Right atrium auricular region (tissue), 2 donors: Measurements from ENCODE around the gene RPS21. TPM values are rescaled to one million over a fixed set of nuclear protein-coding genes. Genes with fewer than 3 reads are reported as not detected.

Source experiments
- DNase-seq: peaks from one replicate; pipeline ENCODE4 v3.0.0-alpha.2; 2019; ENCODE audit warnings: low spot score
- H3K27ac ChIP-seq, 2 donors: fragments of 200-600 bp; sonication (generic); 1 replicate in 1 of 2; 2 replicates in 1 of 2; pipeline ENCODE4 v1.5.1; 2016 to 2019
- H3K27me3 ChIP-seq, 2 donors: fragments of 200-600 bp; sonication (generic); one replicate each; pipeline versions ENCODE4 v1.5.1 to v1.6.0; 2017 to 2019
- H3K36me3 ChIP-seq: fragments of 200-600 bp; sonication (generic); one replicate; pipeline ENCODE4 v1.5.1; 2016
- H3K4me1 ChIP-seq, 2 donors: fragments of 200-600 bp; sonication (generic); one replicate each; pipeline versions ENCODE4 v1.5.1 to v1.6.0; 2017 to 2019
- H3K4me3 ChIP-seq, 2 donors: fragments of 200-600 bp; sonication (generic); 1 replicate in 1 of 2; 2 replicates in 1 of 2; pipeline ENCODE4 v1.5.1; 2017 to 2019; ENCODE audit warnings: mild to moderate bottlenecking in 1 of 2, moderate library complexity in 1 of 2
- H3K9me3 ChIP-seq, 2 donors: fragments of 200-600 bp; sonication (generic); one replicate each; pipeline ENCODE4 v1.5.1; 2019
- CTCF ChIP-seq, 2 donors: fragments of 200-600 bp; sonication (generic); IDR thresholded peaks; one replicate each; pipeline ENCODE4 v1.5.1; 2019; ENCODE audit warnings: antibody characterized with exemption in 2 of 2
- total RNA-seq, 2 donors: library from RNA; depleted of rRNA; stranded (reverse); fragments of >200 nt; gene quantifications; one replicate each; pipeline ENCODE4 v1.1.0, GENCODE V29; 2016

The RPS21 gene
- total RNA-seq, 2 donors from 2014 or later = 1,510 to 1,937 TPM

- H3K27ac ChIP-seq = no peak overlapping the region
- no peaks in the 10 kb centered on the region for H3K36me3 ChIP-seq
- no peaks in the 10 kb centered on the region for H3K9me3 ChIP-seq
- H3K27me3 ChIP-seq = no peaks in the 10 kb centered on the region
- no peak for TF ChIP-seq CTCF (IDR thresholded peaks at IDR 0.05)
- H3K4me3 ChIP-seq = no peak overlapping the region
- peaks cover 0 to 34% of the 10 kb centered on the region in 2 donors for H3K4me1 ChIP-seq
- no peak for DNase-seq
Measured at GRCh38 chr20:62403331-62403730, 16.4 kb downstream of the RPS21 start.

GRCh38 chr20:62404112-62404665, 17.3 kb downstream of the RPS21 start:
- no peaks in the 10 kb centered on the region for H3K27me3 ChIP-seq
- no peaks in the 10 kb centered on the region for H3K9me3 ChIP-seq
- no peaks in the 10 kb centered on the region for H3K36me3 ChIP-seq
- no peak for DNase-seq
- no peak for TF ChIP-seq CTCF (IDR thresholded peaks at IDR 0.05)
- no peak overlapping the region for H3K4me3 ChIP-seq
- peak overlapping the region in 1 of 2 donors; percentile 31 for H3K27ac ChIP-seq
- peaks cover 0 to 34% of the 10 kb centered on the region in 2 donors for H3K4me1 ChIP-seq

- no peak for DNase-seq
- H3K27me3 ChIP-seq = no peaks in the 10 kb centered on the region
- peak overlapping the region; percentile 82 to 86 for H3K27ac ChIP-seq
Measured at GRCh38 chr20:62404761-62405107, 17.8 kb downstream of the RPS21 start.

GRCh38 chr20:62405108-62405980, 18.4 kb downstream of the RPS21 start:
- Histone ChIP-seq H3K36me3 (no peaks in the 10 kb centered on the region), H3K4me1 (peaks cover 0 to 42% of the 10 kb centered on the region in 2 donors), H3K9me3 (no peaks in the 10 kb centered on the region), H3K27me3 (no peaks in the 10 kb centered on the region), H3K4me3 (peak overlapping the region; percentile 63 to 64), H3K27ac (peak overlapping the region; percentile 82 to 86)
- TF ChIP-seq CTCF (IDR thresholded peaks at IDR 0.05) = peak; percentile 52 to 67
- DNase-seq = peak; percentile 71

More at GRCh38 chr20:62404761-62405107, 17.8 kb downstream of the RPS21 start:
- Histone ChIP-seq H3K36me3 (no peaks in the 10 kb centered on the region), H3K4me1 (peaks cover 0 to 36% of the 10 kb centered on the region in 2 donors), H3K4me3 (no peak overlapping the region), H3K9me3 (no peaks in the 10 kb centered on the region)
- no peak for TF ChIP-seq CTCF (IDR thresholded peaks at IDR 0.05)

- Histone ChIP-seq H3K9me3 (no peaks in the 10 kb centered on the region), H3K4me3 (peak overlapping the region; percentile 63 to 64), H3K36me3 (no peaks in the 10 kb centered on the region), H3K4me1 (peaks cover 0 to 44% of the 10 kb centered on the region in 2 donors), H3K27ac (peak overlapping the region; percentile 82 to 86), H3K27me3 (no peaks in the 10 kb centered on the region)
- DNase-seq = no peak
- no peak for TF ChIP-seq CTCF (IDR thresholded peaks at IDR 0.05)
Measured at GRCh38 chr20:62405981-62406513, 19.1 kb downstream of the RPS21 start.
